Upper lobe of right lung (tissue), 1 donor: ENCODE results near the gene HDGFL3. TPM values are rescaled to one million over a fixed set of nuclear protein-coding genes. Genes with fewer than 3 reads are reported as not detected.
A peak's percentile ranks its signal among the peaks of the same experiment; 100 is the strongest.

Experiments used
- ATAC-seq: fragments of 200-7000 bp; cut with Tn5 transposase; one replicate; pipeline ENCODE4 v1.9.1; 2020; ENCODE audit warnings: mild to moderate bottlenecking, moderate library complexity
- DNase-seq: peaks from one replicate; pipeline ENCODE4 v3.0.0-alpha.2; 2020
- H3K27ac ChIP-seq: fragments of 200-600 bp; one replicate; pipeline ENCODE4 v1.8.0; 2022
- H3K27me3 ChIP-seq: fragments of 200-600 bp; one replicate; pipeline ENCODE4 v1.8.0; 2022; ENCODE audit warnings: mild to moderate bottlenecking
- H3K36me3 ChIP-seq: fragments of 200-600 bp; one replicate; pipeline ENCODE4 v1.8.0; 2022
- H3K4me1 ChIP-seq: fragments of 200-600 bp; one replicate; pipeline ENCODE4 v1.8.0; 2022
- H3K4me3 ChIP-seq: fragments of 200-600 bp; one replicate; pipeline ENCODE4 v1.8.0; 2022; ENCODE audit warnings: mild to moderate bottlenecking
- H3K9me3 ChIP-seq: fragments of 200-600 bp; one replicate; pipeline ENCODE4 v1.8.0; 2022
- CTCF ChIP-seq: fragments of 200-600 bp; IDR thresholded peaks from one replicate; pipeline ENCODE4 v1.8.0; 2022; ENCODE audit warnings: antibody characterized with exemption
- intact Hi-C: fragments of 100-400 bp; cut with DNase I; formaldehyde crosslinking; loops from one replicate; pipeline ENCODE4 v1.11.0; 2022
- total RNA-seq: library from RNA; stranded (reverse); fragmentation: NEBNext Ultra II Directional; extraction: Animal tissue kit (Norgen Biotek cat#: 25700); gene quantifications from one replicate; pipeline ENCODE4 v1.2.1, GENCODE V29; 2021
- donor health status: DM: no; HTN: yes; CAD: no; lungs with severe emphysema.

The HDGFL3 gene
- total RNA-seq, 1 donor from 2014 or later: 40.3 TPM

- no peak overlapping the region for H3K4me3 ChIP-seq
- H3K27me3 ChIP-seq: peaks cover 5% of the 10 kb centered on the region
- no peak for TF ChIP-seq CTCF
- DNase-seq (no peak), ATAC-seq (no peak)
- no peak overlapping the region for H3K27ac ChIP-seq
- peaks cover 9% of the 10 kb centered on the region for H3K4me1 ChIP-seq
- H3K36me3 ChIP-seq: no peaks in the 10 kb centered on the region
- intact Hi-C loops: no loop called here
- no peaks in the 10 kb centered on the region for H3K9me3 ChIP-seq
Measured at GRCh38 chr15:83209333-83209732, 1.7 kb upstream of the HDGFL3 start.

GRCh38 chr15:83208367-83208661, 691 bp upstream of the HDGFL3 start:
- peaks cover 5% of the 10 kb centered on the region for H3K27me3 ChIP-seq
- no peaks in the 10 kb centered on the region for H3K36me3 ChIP-seq
- H3K4me1 ChIP-seq: peaks cover 11% of the 10 kb centered on the region
- peak overlapping the region; percentile 14 for H3K27ac ChIP-seq
- intact Hi-C loops: no loop called here
- ATAC-seq (no peak), DNase-seq (no peak)
- H3K9me3 ChIP-seq: no peaks in the 10 kb centered on the region
- H3K4me3 ChIP-seq: peak overlapping the region; percentile 84
- TF ChIP-seq CTCF: no peak

DNA sequence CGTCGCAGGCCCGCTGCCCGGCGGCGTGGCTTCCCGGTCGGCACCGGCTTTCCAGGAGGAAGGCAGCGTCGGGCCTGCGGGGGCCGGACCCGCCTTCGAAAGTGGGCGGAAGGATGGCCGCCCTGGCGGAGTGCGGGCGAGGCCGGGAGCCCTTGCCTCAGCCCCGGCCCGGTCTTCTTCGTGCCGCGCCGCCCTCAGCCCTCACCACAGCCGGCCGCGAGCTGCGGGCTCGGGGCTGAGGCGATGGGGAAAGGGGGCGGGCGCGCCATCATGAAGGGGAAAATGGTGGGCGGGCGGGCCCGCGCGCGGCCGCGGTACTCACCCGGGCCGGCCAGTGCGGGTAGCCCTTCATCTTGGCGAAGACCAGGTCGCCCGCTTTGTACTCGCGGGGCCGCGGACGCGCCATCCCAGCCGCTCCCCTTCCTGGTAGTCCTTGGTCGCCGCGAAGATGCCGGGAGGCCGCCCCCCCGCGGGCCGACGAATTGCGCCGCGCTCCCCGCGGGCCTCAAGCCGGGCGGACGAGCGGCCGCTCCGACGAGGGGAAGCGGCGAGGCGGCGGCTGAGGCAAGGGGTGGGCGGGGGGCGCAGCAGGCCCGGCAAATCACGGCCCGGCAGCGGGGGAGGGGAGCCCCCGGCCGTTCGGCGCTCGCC, 489 bp downstream of the HDGFL3 start:
- H3K4me1 ChIP-seq: peaks cover 11% of the 10 kb centered on the region
- H3K27me3 ChIP-seq: peaks cover 5% of the 10 kb centered on the region
- intact Hi-C loops: no loop called here
- H3K27ac ChIP-seq: peak overlapping the region; percentile 83
- ATAC-seq: peak; percentile 71
- peak overlapping the region; percentile 84 for H3K4me3 ChIP-seq
- H3K36me3 ChIP-seq: no peaks in the 10 kb centered on the region
- no peak for TF ChIP-seq CTCF
- H3K9me3 ChIP-seq: no peaks in the 10 kb centered on the region
- DNase-seq: peak; percentile 75

DNA sequence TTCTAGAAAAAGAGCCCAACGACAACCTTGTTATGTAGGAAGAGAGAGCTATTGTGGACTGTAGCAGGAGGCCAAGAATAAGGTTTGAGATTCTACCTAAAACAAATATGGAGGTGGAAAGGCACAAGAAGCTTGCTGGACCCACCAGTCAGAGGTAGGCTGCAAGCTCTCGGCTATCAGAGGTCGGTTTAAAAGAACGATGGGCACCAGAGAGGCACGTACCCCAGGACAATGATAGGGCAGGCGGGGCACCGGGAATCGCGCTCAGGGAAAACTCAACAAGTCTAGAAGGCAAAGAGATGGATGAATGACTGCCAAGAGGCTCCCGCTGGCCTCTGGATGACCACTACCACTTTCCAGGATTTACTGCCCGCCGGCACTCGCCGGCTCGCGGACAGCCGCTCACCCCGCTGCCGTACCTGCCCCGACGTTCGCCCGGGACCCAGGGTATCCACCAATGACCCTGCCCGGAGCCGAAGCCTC, 1.1 kb downstream of the HDGFL3 start:
- Histone ChIP-seq H3K4me1 (peaks cover 11% of the 10 kb centered on the region), H3K4me3 (peak overlapping the region; percentile 84), H3K27ac (peak overlapping the region; percentile 83), H3K27me3 (peaks cover 5% of the 10 kb centered on the region), H3K9me3 (no peaks in the 10 kb centered on the region), H3K36me3 (no peaks in the 10 kb centered on the region)
- intact Hi-C loops: no loop called here
- no peak for DNase-seq
- TF ChIP-seq CTCF: no peak
- peak; percentile 2 for ATAC-seq

DNA sequence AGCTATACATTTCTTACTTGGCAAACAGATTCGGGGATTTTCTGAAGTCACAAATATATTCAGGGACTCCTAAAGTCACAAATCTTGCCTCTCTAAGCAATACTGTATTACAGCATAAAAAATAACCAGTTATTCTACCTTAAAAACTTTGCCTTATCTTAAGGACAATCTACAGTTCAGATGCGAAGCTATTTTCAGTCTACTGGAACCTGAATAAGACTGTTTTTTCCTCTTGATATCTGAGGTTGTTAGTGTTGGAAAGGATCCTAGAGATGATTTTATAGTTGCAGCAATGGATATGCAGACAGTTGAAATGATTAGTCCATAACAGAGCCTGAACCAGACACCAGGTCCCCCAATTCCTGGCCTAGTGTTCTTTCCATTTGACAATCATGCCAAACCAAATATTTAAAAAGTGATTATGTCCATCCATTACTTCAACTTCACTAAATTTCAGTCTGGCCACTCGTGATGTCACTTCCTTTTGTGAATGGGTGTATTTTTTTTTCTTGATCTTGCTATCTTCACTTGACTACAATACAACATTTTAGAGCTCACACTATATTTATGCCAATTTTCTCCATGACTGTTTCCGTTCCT, 1.8 kb downstream of the HDGFL3 start:
- DNase-seq (no peak), ATAC-seq (no peak)
- Histone ChIP-seq H3K4me3 (peak overlapping the region; percentile 84), H3K4me1 (peaks cover 11% of the 10 kb centered on the region), H3K36me3 (no peaks in the 10 kb centered on the region), H3K27ac (peak overlapping the region; percentile 83), H3K27me3 (peaks cover 5% of the 10 kb centered on the region), H3K9me3 (no peaks in the 10 kb centered on the region)
- no peak for TF ChIP-seq CTCF
- intact Hi-C loops: no loop called here
